Mesodermal cell (in vitro differentiated cells): ENCODE data around the gene TMEM170B.

Experiments used
- H3K27ac ChIP-seq: 2 replicates; pipeline ENCODE4 v1.7.0; 2013; ENCODE audit warnings: mild to moderate bottlenecking, low read depth, low read length, moderate library complexity; ENCODE audit not compliant: severe bottlenecking
- H3K36me3 ChIP-seq: 2 replicates; pipeline ENCODE4 v1.7.1; 2013; ENCODE audit warnings: mild to moderate bottlenecking, low read length, moderate library complexity; ENCODE audit not compliant: control insufficient read depth, insufficient read depth
- H3K4me1 ChIP-seq: one replicate; pipeline ENCODE4 v1.7.1; 2013; ENCODE audit warnings: mild to moderate bottlenecking, low read length; ENCODE audit not compliant: insufficient read depth, control insufficient read depth, poor library complexity, severe bottlenecking
- H3K4me3 ChIP-seq: 2 replicates; pipeline ENCODE4 v1.7.0; 2013; ENCODE audit warnings: low read length, control low read depth, mild to moderate bottlenecking; ENCODE audit not compliant: insufficient read depth, poor library complexity, severe bottlenecking; ENCODE audit errors: extremely low read depth
- H3K9me3 ChIP-seq: 2 replicates; pipeline ENCODE4 v1.7.1; 2013; ENCODE audit warnings: mild to moderate bottlenecking, low read length, moderate library complexity; ENCODE audit not compliant: control insufficient read depth
- WGBS, 2 experiments: methylation state at CpG; one replicate each; pipeline ENCODE4 v1.1.5; 2013; ENCODE audit warnings: missing lambda C conversion rate in 2 of 2; ENCODE audit not compliant: insufficient coverage in 2 of 2; 5-methylcytosine and 5-hydroxymethylcytosine counted together

TMEM170B gene

DNA sequence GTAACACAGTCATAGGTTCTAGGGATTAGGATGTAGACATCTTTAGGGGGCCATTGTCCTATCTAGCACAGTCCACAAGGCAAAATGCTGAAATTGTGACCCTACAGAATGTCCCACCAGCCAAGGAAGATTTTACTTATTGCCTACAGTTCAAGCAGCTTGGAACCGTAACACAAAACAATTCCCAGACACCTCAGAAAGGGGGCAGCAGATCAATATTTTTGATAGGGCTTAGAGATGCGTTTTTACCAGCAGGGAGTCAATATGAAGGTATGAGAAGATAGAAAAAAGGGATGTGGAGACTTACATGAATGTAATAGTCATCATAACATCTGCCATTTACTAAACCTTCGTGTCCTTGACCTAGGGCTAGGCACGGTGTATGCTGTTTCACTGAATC is 81.0 kb downstream of the TMEM170B start:
- H3K27ac ChIP-seq = no peak overlapping the region
- 59% methylated on average over 2 of the region's 4 CpGs; no CpG with 5 or more reads in 1 of the 2 experiments for WGBS, 2 experiments
- peaks cover 26% of the 10 kb centered on the region for H3K4me1 ChIP-seq

DNA sequence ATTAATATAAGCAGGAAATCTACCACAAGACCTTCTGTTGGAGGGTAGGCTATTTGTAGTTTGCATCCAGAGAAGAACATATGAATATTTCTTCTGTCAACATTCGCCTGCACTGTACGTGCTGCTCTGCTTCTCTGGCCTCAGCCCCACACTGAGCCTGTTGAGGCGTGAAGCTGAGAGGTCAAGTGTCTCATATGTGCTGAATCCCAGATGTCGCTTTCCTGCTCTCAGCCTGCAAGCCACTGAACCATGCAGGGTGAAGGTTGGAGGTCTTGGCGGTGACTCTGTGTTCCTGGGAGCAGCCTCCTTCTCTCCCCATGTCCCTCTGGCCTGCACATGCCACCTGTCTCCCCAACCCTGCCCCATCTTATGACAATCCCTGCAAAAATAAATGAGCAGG is 83.6 kb downstream of the TMEM170B start:
- Histone ChIP-seq H3K4me1 (peaks cover 4% of the 10 kb centered on the region), H3K4me3 (no peak overlapping the region), H3K36me3 (no peaks in the 10 kb centered on the region), H3K27ac (no peak overlapping the region), H3K9me3 (peaks cover 10% of the 10 kb centered on the region)
- 83 to 100% methylated on average over 2 to 3 of the region's 5 CpGs for WGBS, 2 experiments

More for the DNA sequence above, 81.0 kb downstream of the TMEM170B start:
- Histone ChIP-seq H3K9me3 (peaks cover 3% of the 10 kb centered on the region), H3K4me3 (no peak overlapping the region), H3K36me3 (no peaks in the 10 kb centered on the region)

DNA sequence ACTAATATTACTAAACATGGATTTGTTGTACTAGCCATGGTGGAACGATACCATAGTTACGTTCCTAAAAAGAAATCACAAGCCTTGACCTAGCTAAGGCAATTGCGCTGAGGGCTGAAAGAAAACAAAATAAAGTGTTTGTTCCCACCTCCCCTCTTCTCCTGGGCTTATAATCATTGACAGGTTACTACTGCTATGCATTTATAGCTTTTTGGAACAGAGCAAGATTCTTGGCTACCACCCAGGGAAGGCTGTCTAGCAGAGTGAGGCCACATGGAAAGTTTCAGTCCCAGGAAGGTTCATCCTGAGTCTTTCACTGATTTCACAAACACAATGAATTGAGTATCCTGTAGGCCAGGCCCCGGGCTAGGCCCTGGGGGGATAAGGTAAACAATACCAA is 84.6 kb downstream of the TMEM170B start:
- Histone ChIP-seq H3K4me1 (no peaks in the 10 kb centered on the region), H3K9me3 (peaks cover 10% of the 10 kb centered on the region), H3K27ac (no peak overlapping the region), H3K4me3 (no peak overlapping the region), H3K36me3 (no peaks in the 10 kb centered on the region)
- WGBS, 2 experiments = 94 to 97% methylated on average over 2 to 3 of the region's 4 CpGs

DNA sequence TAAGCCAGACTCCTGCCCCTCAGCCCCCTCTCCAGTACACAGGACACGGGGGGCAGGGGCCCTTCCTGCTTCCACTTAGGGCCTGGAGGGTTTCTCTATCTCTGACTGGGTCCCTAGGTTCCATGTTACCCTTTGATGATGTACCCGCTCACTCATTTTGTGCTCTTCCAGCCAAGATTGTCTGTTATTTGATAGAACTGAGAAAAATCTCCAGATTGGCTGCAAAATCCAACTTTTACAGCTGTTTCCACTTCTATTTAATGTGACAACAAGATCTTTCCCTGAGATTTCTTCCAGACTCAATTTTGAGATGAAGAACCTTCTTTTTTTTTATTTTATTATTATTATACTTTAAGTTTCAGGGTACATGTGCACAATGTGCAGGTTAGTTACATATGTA is 85.7 kb downstream of the TMEM170B start:
- WGBS, 2 experiments = 100% methylated on average over 1 of the region's 2 CpGs; no CpG with 5 or more reads in 1 of the 2 experiments
- Histone ChIP-seq H3K4me1 (no peaks in the 10 kb centered on the region), H3K9me3 (peaks cover 10% of the 10 kb centered on the region), H3K4me3 (no peak overlapping the region), H3K36me3 (no peaks in the 10 kb centered on the region), H3K27ac (no peak overlapping the region)

DNA sequence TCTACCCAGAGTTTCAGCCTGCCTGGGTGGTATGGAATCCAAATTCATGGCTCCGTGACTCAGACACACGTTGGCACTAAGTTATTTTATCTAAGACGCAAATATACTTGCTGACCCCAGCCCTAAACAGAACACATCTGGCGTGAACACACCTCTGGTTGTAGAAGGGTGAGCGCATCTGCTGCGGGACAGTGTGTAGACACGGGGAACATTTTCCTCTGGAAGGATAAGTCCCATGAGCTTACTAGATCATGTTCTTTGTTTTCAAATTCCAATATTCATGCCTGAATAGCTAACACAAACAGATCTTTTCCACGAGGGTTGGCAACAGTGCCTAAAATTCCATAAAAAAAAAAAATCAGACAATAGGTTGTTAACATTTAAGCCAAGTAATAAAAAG is 87.8 kb downstream of the TMEM170B start:
- Histone ChIP-seq H3K4me3 (no peak overlapping the region), H3K9me3 (peaks cover 10% of the 10 kb centered on the region), H3K4me1 (no peaks in the 10 kb centered on the region), H3K36me3 (no peaks in the 10 kb centered on the region), H3K27ac (no peak overlapping the region)
- 90 to 100% methylated on average over 4 to 7 of the region's 8 CpGs for WGBS, 2 experiments

DNA sequence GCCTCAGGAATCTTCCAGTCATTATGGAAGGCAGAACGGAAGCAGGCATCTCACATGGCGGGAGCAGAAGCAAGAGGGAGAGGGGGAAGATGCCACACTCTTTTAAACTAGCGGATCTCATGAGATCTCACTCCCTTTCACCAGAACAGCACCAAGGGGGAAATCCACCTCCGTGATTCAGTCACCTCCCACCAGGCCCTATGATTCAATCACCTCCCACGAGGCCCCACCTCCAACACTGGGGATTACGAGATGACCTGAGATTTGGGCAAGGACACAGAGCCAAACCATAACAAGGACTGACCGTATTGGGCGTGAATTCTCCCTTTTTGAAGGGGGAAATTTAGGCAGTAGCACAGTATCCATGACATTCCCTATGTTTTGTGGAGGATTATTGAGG is 88.8 kb downstream of the TMEM170B start:
- H3K36me3 ChIP-seq = no peaks in the 10 kb centered on the region
- WGBS, 2 experiments = 92 to 94% methylated on average over 3 to 4 of the region's 8 CpGs
- H3K4me1 ChIP-seq = no peaks in the 10 kb centered on the region
- peaks cover 10% of the 10 kb centered on the region for H3K9me3 ChIP-seq
- H3K4me3 ChIP-seq = no peak overlapping the region
- H3K27ac ChIP-seq = no peak overlapping the region

DNA sequence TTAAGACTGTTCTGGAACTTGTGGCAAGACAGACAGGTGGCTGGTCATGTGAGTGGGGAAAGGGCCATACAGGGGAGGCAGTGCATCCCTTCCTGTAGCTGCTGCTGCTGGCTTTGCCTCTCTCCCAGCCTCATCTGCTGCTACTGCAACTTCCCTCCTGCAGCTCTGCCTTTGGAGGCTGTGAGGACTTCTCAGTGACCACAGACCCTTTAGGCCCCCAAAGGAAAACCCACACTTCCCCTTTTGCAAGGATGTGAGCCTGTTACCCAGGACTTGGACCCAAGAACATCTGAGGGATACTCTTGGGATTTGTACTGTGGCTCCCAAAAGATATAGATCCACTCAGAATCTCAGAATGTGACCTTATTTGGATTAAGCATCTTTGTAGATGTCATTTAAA is 91.0 kb downstream of the TMEM170B start:
- Histone ChIP-seq H3K27ac (no peak overlapping the region), H3K9me3 (peaks cover 7% of the 10 kb centered on the region), H3K4me3 (no peak overlapping the region), H3K4me1 (peaks cover 14% of the 10 kb centered on the region), H3K36me3 (no peaks in the 10 kb centered on the region)

DNA sequence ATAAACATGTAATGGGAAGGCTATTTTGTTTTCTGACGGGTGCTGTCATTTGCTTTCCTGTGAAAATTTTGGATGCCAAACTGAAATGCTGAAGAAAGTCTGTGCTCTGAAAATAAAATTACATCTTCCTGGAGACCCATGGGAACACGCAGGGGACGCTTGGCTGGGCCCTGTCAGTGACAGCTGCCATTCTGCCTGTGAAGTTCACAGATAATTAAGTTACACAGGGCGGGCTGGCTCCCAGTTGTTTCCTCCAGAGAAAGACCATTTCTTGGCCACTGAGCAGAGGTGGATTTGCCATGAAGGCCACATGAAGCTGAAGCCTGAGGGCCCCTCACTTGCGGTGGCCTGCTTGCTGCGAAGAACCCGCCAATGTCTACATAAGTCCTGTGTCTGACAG is 93.5 kb downstream of the TMEM170B start:
- WGBS, 2 experiments = 90 to 91% methylated on average over 5 to 6 of the region's 7 CpGs
- peaks cover under 1% of the 10 kb centered on the region for H3K9me3 ChIP-seq
- H3K4me3 ChIP-seq = no peak overlapping the region
- H3K36me3 ChIP-seq = no peaks in the 10 kb centered on the region
- H3K4me1 ChIP-seq = peaks cover 14% of the 10 kb centered on the region
- no peak overlapping the region for H3K27ac ChIP-seq

DNA sequence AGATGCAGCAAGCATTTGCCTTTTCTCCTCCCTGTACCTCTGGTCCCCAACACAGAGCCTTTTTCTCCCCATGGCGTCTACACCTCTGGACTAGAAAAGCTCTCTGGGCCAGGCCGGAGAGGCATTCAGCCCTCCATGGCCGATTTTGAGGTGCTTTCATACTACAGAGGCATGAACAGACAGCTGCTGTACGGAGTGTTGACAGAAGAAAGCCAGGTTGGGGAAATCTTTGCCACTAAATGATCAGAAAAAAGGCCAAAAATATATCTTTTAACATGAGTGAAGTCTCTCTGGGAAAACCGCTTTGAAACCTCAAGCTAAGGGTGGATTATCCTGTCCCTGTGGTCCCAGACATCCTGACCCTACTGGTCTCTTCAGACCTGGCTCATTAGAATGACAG is 94.0 kb downstream of the TMEM170B start:
- Histone ChIP-seq H3K4me1 (peaks cover 14% of the 10 kb centered on the region), H3K27ac (no peak overlapping the region), H3K36me3 (no peaks in the 10 kb centered on the region), H3K4me3 (no peak overlapping the region), H3K9me3 (no peaks in the 10 kb centered on the region)
- 89 to 100% methylated on average over 4 of the region's 5 CpGs for whole genome bisulfite sequencing, 2 experiments

DNA sequence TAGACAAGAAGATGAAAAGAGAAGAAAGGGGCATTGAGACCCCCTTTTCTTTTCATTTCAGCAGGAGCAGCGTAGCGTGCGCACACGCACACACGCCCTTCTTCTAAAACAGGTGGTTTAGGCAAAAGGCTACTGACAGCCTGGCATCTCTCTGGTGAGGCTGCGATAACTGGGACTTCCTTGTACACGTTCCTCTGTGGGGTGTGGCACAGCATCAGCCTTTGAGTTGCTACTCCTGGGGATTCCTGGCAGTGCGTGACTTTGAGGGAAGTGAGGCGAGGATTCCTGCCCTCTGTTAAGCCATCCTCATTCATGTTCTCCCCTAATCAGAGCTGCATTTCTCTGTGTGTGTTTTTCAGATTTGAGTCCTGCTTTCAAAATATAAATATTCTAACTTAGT is 94.7 kb downstream of the TMEM170B start:
- peaks cover 14% of the 10 kb centered on the region for H3K4me1 ChIP-seq
- no peak overlapping the region for H3K27ac ChIP-seq
- WGBS, 2 experiments = 96 to 100% methylated on average over 5 to 6 of the region's 9 CpGs
- H3K36me3 ChIP-seq = no peaks in the 10 kb centered on the region
- no peaks in the 10 kb centered on the region for H3K9me3 ChIP-seq
- H3K4me3 ChIP-seq = no peak overlapping the region

DNA sequence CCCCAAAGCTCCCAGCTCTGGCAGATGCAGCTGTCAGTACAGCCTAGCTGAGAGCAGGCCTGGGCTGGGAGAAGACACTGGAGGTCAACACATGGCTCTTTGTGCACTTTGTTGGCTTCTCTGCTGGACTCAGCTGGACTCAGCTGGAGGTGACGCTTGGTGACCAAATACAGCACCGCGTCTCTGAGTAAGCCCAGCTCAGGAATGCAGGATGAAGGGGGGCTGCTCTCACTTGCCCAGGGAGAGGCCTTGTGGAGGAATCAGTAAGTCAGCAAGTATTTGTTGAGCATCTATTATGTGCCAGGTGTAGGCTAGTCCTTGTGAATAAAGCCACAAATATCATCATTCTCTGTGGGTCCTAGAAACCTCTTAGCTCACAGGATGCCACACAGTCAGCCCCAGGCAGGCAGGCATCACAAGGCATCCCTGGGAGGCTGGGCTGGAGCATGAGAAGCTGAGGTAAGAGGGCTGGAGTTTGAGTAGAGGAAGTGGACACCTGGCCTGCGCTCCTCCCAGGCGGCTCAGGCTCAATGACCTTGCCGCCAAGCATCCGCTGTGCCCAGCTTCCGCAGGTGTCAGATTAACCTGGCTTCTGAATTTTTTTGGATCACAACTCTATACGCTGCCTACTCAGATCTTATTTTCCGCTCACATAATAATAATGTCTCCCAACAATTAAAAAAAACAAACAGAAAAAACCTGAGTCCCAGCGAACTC is 95.4 kb downstream of the TMEM170B start:
- Histone ChIP-seq H3K4me1 (peaks cover 14% of the 10 kb centered on the region), H3K36me3 (no peaks in the 10 kb centered on the region), H3K27ac (no peak overlapping the region), H3K4me3 (no peak overlapping the region), H3K9me3 (no peaks in the 10 kb centered on the region)
- WGBS, 2 experiments = 89 to 90% methylated on average over 11 of the region's 11 CpGs
